HG02642 (cell line): Measurements from ENCODE around the gene PPFIA1.
"Not testable (repeated sequence)": the region's sequence is repeated elsewhere in the genome, so short reads cannot be mapped to it uniquely, and the experiment has no call there.

Source experiments
- ATAC-seq: cut with Tn5 transposase; IDR thresholded peaks from one replicate; pipeline ENCODE4 v1.9.1; 2021; ENCODE audit warnings: mild to moderate bottlenecking; ENCODE audit not compliant: unreplicated experiment, poor library complexity

The PPFIA1 gene

GRCh38 chr11:70381872-70382861 lies 111.7 kb downstream of the PPFIA1 start:
- no peak for ATAC-seq

- no peak for ATAC-seq
Observed at GRCh38 chr11:70383664-70384565, 113.4 kb downstream of the PPFIA1 start.

GRCh38 chr11:70384566-70385152 lies 114.2 kb downstream of the PPFIA1 start:
- ATAC-seq: no peak

GRCh38 chr11:70387564-70387963 lies 117.1 kb downstream of the PPFIA1 start:
- ATAC-seq: no peak

GRCh38 chr11:70389201-70389600 lies 118.7 kb downstream of the PPFIA1 start:
- ATAC-seq: no peak

- ATAC-seq: not testable (repeated sequence)
Observed at GRCh38 chr11:70390882-70391281, 120.4 kb downstream of the PPFIA1 start.

GRCh38 chr11:70394211-70394950 lies 123.9 kb downstream of the PPFIA1 start:
- no peak for ATAC-seq

- no peak for ATAC-seq
Observed at GRCh38 chr11:70397336-70397982, 127.0 kb downstream of the PPFIA1 start.

GRCh38 chr11:70397983-70398833 lies 127.7 kb downstream of the PPFIA1 start, which contains the start of gene CTTN:
TSS of gene CTTN (plus strand) at chr11:70398529. CDS start at chr11:70407298, 8,769 bp downstream.
- peak; percentile 60 for ATAC-seq

GRCh38 chr11:70398834-70399680 lies 128.6 kb downstream of the PPFIA1 start:
- ATAC-seq: no peak

GRCh38 chr11:70399681-70400112 lies 129.2 kb downstream of the PPFIA1 start:
- ATAC-seq: no peak

GRCh38 chr11:70400643-70401042 lies 130.2 kb downstream of the PPFIA1 start:
- ATAC-seq: no peak

- no peak for ATAC-seq
Observed at GRCh38 chr11:70402016-70402415, 131.5 kb downstream of the PPFIA1 start.

GRCh38 chr11:70402685-70403084 lies 132.2 kb downstream of the PPFIA1 start:
- ATAC-seq: no peak

- no peak for ATAC-seq
Observed at GRCh38 chr11:70404244-70404643, 133.8 kb downstream of the PPFIA1 start.

- no peak for ATAC-seq
Observed at GRCh38 chr11:70405679-70406395, 135.3 kb downstream of the PPFIA1 start.

GRCh38 chr11:70407121-70407520 lies 136.6 kb downstream of the PPFIA1 start:
- ATAC-seq: no peak
